HG02885 (cell line): ENCODE results near the gene NRG3.

ENCODE experiments used
- ATAC-seq: cut with Tn5 transposase; IDR thresholded peaks from one replicate; pipeline ENCODE4 v1.9.1; 2021; ENCODE audit warnings: mild to moderate bottlenecking; ENCODE audit not compliant: unreplicated experiment, poor library complexity

The NRG3 gene

GRCh38 chr10:83012866-83013265 is 1137.9 kb downstream of the NRG3 start:
- ATAC-seq = no peak

- ATAC-seq = no peak
Observed at GRCh38 chr10:83017076-83017867, 1142.3 kb downstream of the NRG3 start.

- no peak for ATAC-seq
Observed at GRCh38 chr10:83023662-83024061, 1148.7 kb downstream of the NRG3 start.
